CD4-positive, alpha-beta memory T cell (primary cell): ENCODE data around the gene NR2C1. TPM values are rescaled to one million over a fixed set of nuclear protein-coding genes. Genes with fewer than 3 reads are reported as not detected.
"Not testable (repeated sequence)": the region's sequence is repeated elsewhere in the genome, so short reads cannot be mapped to it uniquely, and the experiment has no call there.

ENCODE experiments used
- CTCF ChIA-PET: fragments of 350-600 bp; sonication (Branson Sonifier 250); formaldehyde crosslinking; loops from one replicate; lab custom pipeline; 2021; ENCODE audit warnings: inconsistent platforms; ENCODE audit not compliant: partially characterized antibody; lab: Charles Lee
- POLR2A ChIA-PET: fragments of 350-600 bp; sonication (Branson Sonifier 250); formaldehyde crosslinking; loops from one replicate; lab custom pipeline; 2021; ENCODE audit not compliant: partially characterized antibody; lab: Charles Lee
- DNase-seq, 5 donors: peaks; one replicate each; pipeline versions ENCODE4 v3.0.0 to v3.0.0-alpha.2; 2020 to 2022; ENCODE audit warnings: mixed read lengths in 1 of 5
- H3K27ac ChIP-seq: one replicate; pipeline ENCODE4 v1.7.0; 2013; ENCODE audit warnings: low read depth, low read length
- H3K27me3 ChIP-seq: 2 replicates; pipeline ENCODE4 v1.7.0; 2013; ENCODE audit warnings: mild to moderate bottlenecking, low read length, moderate library complexity; ENCODE audit not compliant: insufficient read depth
- H3K36me3 ChIP-seq: 2 replicates; pipeline ENCODE4 v1.7.0; 2013; ENCODE audit warnings: mild to moderate bottlenecking, low read length, moderate library complexity; ENCODE audit not compliant: insufficient read depth
- H3K4me1 ChIP-seq: 2 replicates; pipeline ENCODE4 v1.7.0; 2013; ENCODE audit warnings: mild to moderate bottlenecking, low read length, moderate library complexity; ENCODE audit not compliant: insufficient read depth
- H3K4me3 ChIP-seq, 2 donors: one replicate each; pipeline ENCODE4 v1.7.0; 2013; ENCODE audit warnings: low read length in 2 of 2, mild to moderate bottlenecking in 1 of 2
- H3K9me3 ChIP-seq, 2 donors: one replicate each; pipeline ENCODE4 v1.7.0; 2013; ENCODE audit warnings: low read length in 2 of 2, control low read depth in 1 of 2; ENCODE audit not compliant: control insufficient read depth in 1 of 2
- H3K27ac Mint-ChIP-seq, 7 donors: one replicate each; pipeline ENCODE4 v1.8.0; 2020 to 2021; ENCODE audit warnings: mixed read lengths in 7 of 7, mild to moderate bottlenecking in 6 of 7, inconsistent platforms in 3 of 7, moderate library complexity in 3 of 7
- H3K27me3 Mint-ChIP-seq, 2 donors: one replicate each; pipeline ENCODE4 v1.8.0; 2020 to 2021; ENCODE audit warnings: mixed read lengths in 2 of 2
- H3K36me3 Mint-ChIP-seq, 2 donors: one replicate each; pipeline ENCODE4 v1.8.0; 2020 to 2021; ENCODE audit warnings: mixed read lengths in 2 of 2, inconsistent platforms in 1 of 2, mild to moderate bottlenecking in 1 of 2
- H3K4me1 Mint-ChIP-seq, 4 donors: one replicate each; pipeline ENCODE4 v1.8.0; 2020 to 2021; ENCODE audit warnings: mixed read lengths in 4 of 4, mild to moderate bottlenecking in 1 of 4
- H3K4me3 Mint-ChIP-seq, 8 donors: one replicate each; pipeline ENCODE4 v1.8.0; 2020 to 2021; ENCODE audit warnings: mixed read lengths in 8 of 8, mild to moderate bottlenecking in 7 of 8, moderate library complexity in 6 of 8, inconsistent platforms in 3 of 8
- H3K9me3 Mint-ChIP-seq, 8 donors: one replicate each; pipeline ENCODE4 v1.8.0; 2020 to 2021; ENCODE audit warnings: mixed read lengths in 8 of 8, mild to moderate bottlenecking in 5 of 8, inconsistent platforms in 3 of 8, moderate library complexity in 1 of 8
- intact Hi-C: fragments of 100-400 bp; cut with micrococcal nuclease; formaldehyde crosslinking; loops from one replicate; pipeline ENCODE4 v1.15.1; 2023
- polyA plus RNA-seq, 2 donors: library from polyadenylated mRNA; unstranded; fragments of 300-500 nt; fragmentation: Illumina TruSeq; gene quantifications; one replicate each; pipeline ENCODE4 v1.2.3, GENCODE V29; 2021
- total RNA-seq, 2 experiments: library from RNA; stranded (reverse); gene quantifications; one replicate each; pipeline ENCODE4 v1.2.3, GENCODE V29; 2021

The NR2C1 gene
- total and polyA plus RNA-seq, 4 experiments from 2014 or later = 8.5 to 55.4 (median 29.6) TPM

GRCh38 chr12:94997061-94997460 lies 76.4 kb downstream of the NR2C1 start:
- DNase-seq = no peak
- Histone ChIP-seq H3K27me3 (no peaks in the 10 kb centered on the region), H3K36me3 (peaks cover 5% of the 10 kb centered on the region), H3K27ac (no peak overlapping the region), H3K4me3 (no peak overlapping the region), H3K4me1 (peaks cover 39% of the 10 kb centered on the region), H3K9me3 (no peaks in the 10 kb centered on the region)
- POLR2A ChIA-PET = no interaction called here
- Mint-ChIP-seq H3K4me3 (peak overlapping the region in 1 of 8 donors; percentile 40), H3K36me3 (peaks cover 34 to 61% of the 10 kb centered on the region in 2 donors), H3K27me3 (no peaks in the 10 kb centered on the region), H3K27ac (peak overlapping the region in 1 of 7 donors; percentile 19), H3K4me1 (peaks cover 27 to 49% (median 32%) of the 10 kb centered on the region in 4 donors), H3K9me3 (no peaks in the 10 kb centered on the region)
- intact Hi-C loops = no loop called here
- CTCF ChIA-PET = no interaction called here

- H3K4me1 ChIP-seq = peaks cover 30% of the 10 kb centered on the region
- ChIA-PET CTCF (interaction anchor here (1.9 kb wide), 1 partner anchor 9 kb away, joined by 5 read pairs; the partner anchor contains the start of gene NDUFA12), POLR2A (interaction anchor here (9.6 kb wide), 1 partner anchor 8 kb away, joined by 116 read pairs; the partner anchor contains the start of gene NDUFA12)
- Mint-ChIP-seq H3K36me3 (peaks cover 31 to 58% of the 10 kb centered on the region in 2 donors), H3K4me3 (no peak overlapping the region), H3K9me3 (no peaks in the 10 kb centered on the region), H3K27me3 (no peaks in the 10 kb centered on the region), H3K4me1 (peaks cover 26 to 42% (median 32%) of the 10 kb centered on the region in 4 donors), H3K27ac (peak overlapping the region in 1 of 7 donors; percentile 22)
- intact Hi-C loops = no loop called here
- no peak overlapping the region for H3K27ac ChIP-seq
- no peak overlapping the region for H3K4me3 ChIP-seq
- H3K9me3 ChIP-seq = no peaks in the 10 kb centered on the region
- no peak for DNase-seq
- H3K36me3 ChIP-seq = peaks cover 5% of the 10 kb centered on the region
- H3K27me3 ChIP-seq = no peaks in the 10 kb centered on the region
Observed at GRCh38 chr12:94994312-94994711, 79.1 kb downstream of the NR2C1 start.

DNA sequence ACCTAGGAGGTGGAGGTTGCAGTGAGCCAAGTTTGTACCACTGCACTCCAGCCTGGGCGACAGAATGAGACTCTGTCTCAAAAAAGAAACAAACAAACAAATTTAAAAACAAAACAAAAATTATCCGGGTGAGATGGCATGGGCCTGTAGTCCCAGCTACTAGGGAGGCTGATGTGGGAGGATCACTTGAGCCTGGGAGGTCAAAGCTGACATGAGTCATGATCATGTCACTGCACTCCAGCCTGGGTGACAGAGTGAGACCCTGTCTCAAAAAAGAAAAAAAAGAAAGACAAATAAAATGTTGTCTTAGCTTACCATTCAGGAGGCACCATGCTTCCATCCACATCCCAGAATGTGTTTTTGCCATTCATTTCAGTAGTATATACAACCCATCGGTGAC lies 79.6 kb downstream of the NR2C1 start:
- CTCF ChIA-PET = interaction anchor here (1.9 kb wide), 1 partner anchor 10 kb away, joined by 5 read pairs; the partner anchor contains the start of gene NDUFA12
- H3K9me3 Mint-ChIP-seq, intact Hi-C loops, H3K4me3 Mint-ChIP-seq, H3K27ac ChIP-seq, H3K36me3 ChIP-seq, H3K4me3 ChIP-seq, H3K27me3 ChIP-seq, DNase-seq, H3K9me3 ChIP-seq, H3K27me3 Mint-ChIP-seq: not testable (repeated sequence)
- Mint-ChIP-seq H3K36me3 (peaks cover 32 to 57% of the 10 kb centered on the region in 2 donors), H3K27ac (peak overlapping the region in 1 of 7 donors; percentile 70), H3K4me1 (peaks cover 26 to 42% (median 32%) of the 10 kb centered on the region in 4 donors)
- POLR2A ChIA-PET = interaction anchor here (9.6 kb wide), 1 partner anchor 8 kb away, joined by 116 read pairs; the partner anchor contains the start of gene NDUFA12
- H3K4me1 ChIP-seq = peaks cover 30% of the 10 kb centered on the region

DNA sequence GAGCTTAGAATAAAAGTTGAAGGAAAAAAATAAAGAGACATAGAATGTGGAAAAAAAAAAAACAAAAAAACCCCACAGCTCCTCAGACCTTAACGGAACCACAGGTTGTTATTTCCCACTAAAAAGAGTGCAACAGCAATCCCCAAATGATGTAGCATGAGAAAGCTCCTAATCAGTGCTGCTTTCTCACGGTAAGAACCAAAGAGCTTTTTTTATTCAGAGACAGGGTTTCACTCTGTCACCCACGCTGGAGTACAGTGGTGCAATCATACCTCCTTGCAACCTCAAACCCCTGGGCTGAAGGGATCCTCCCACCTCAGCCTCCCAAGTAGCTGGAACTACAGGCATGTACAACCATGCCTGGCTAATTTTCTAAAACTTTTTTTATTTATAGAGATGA lies 83.2 kb downstream of the NR2C1 start:
- intact Hi-C loops = no loop called here
- POLR2A ChIA-PET = interaction anchor here (1.0 to 9.6 kb wide), 4 partner anchors 12 to 83 kb away, joined by 3 to 116 read pairs (median 6); partner anchors contain the start of genes NDUFA12 and NR2C1
- no peak overlapping the region for H3K4me3 ChIP-seq
- Mint-ChIP-seq H3K9me3 (no peaks in the 10 kb centered on the region), H3K36me3 (peaks cover 22 to 41% of the 10 kb centered on the region in 2 donors), H3K27ac (peak overlapping the region; percentile 32 to 94 (median 82)), H3K27me3 (no peaks in the 10 kb centered on the region), H3K4me3 (peak overlapping the region in 4 of 8 donors; percentile 2 to 41 (median 22)), H3K4me1 (peaks cover 37 to 54% (median 46%) of the 10 kb centered on the region in 4 donors)
- H3K27me3 ChIP-seq = no peaks in the 10 kb centered on the region
- no peaks in the 10 kb centered on the region for H3K9me3 ChIP-seq
- CTCF ChIA-PET = interaction anchor here (1.2 to 2.8 kb wide), 7 partner anchors 8 to 83 kb away, joined by 3 to 21 read pairs (median 3); partner anchors contain the start of genes NDUFA12 and NR2C1
- H3K27ac ChIP-seq = no peak overlapping the region
- peaks cover 51% of the 10 kb centered on the region for H3K4me1 ChIP-seq
- DNase-seq = no peak
- peaks cover 4% of the 10 kb centered on the region for H3K36me3 ChIP-seq

GRCh38 chr12:94988471-94988870 lies 84.9 kb downstream of the NR2C1 start:
- DNase-seq = peak in 4 of 5 donors; percentile 18 to 44 (median 40)
- Mint-ChIP-seq H3K4me1 (peaks cover 40 to 63% (median 52%) of the 10 kb centered on the region in 4 donors), H3K9me3 (no peaks in the 10 kb centered on the region), H3K27ac (peak overlapping the region; percentile 73 to 95 (median 92)), H3K36me3 (peaks cover 23 to 30% of the 10 kb centered on the region in 2 donors), H3K27me3 (no peaks in the 10 kb centered on the region), H3K4me3 (peak overlapping the region in 7 of 8 donors; percentile 21 to 74 (median 61))
- intact Hi-C loops = loop anchor here (5.0 kb wide), 1 partner anchor 841 kb away; the partner anchor contains the start of gene PLXNC1
- peaks cover 58% of the 10 kb centered on the region for H3K4me1 ChIP-seq
- H3K9me3 ChIP-seq = no peaks in the 10 kb centered on the region
- H3K27ac ChIP-seq = peak overlapping the region; percentile 35
- ChIA-PET CTCF (interaction anchor here (0.6 to 2.8 kb wide), 3 partner anchors 15 to 1439 kb away, joined by 4 to 21 read pairs (median 18); partner anchors contain the start of genes NDUFA12 and NR2C1), POLR2A (interaction anchor here (0.9 to 9.6 kb wide), 3 partner anchors 14 to 840 kb away, joined by 3 to 116 read pairs (median 10); partner anchors contain the start of genes NDUFA12, NR2C1 and PLXNC1)
- H3K36me3 ChIP-seq = no peaks in the 10 kb centered on the region
- H3K4me3 ChIP-seq = no peak overlapping the region
- H3K27me3 ChIP-seq = no peaks in the 10 kb centered on the region

DNA sequence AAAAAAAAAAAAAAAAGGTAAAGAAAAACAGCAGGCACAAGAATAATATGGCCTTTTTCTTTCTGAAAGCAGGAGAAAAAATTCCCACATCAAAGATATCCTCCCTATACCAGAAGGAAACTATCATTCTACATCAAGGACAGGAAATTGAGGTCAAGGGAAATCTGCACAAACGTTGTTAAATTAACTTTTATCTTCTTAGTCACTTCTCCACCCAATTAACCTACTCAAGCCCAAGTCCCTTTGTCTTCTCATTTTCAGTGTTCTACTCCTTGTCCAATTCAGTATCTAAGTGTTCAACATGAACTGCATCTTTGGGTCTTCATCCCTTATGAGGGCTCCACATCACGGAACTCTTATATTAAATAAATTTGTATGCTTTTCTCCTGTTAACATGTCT lies 85.6 kb downstream of the NR2C1 start:
- Histone ChIP-seq H3K36me3 (no peaks in the 10 kb centered on the region), H3K27me3 (no peaks in the 10 kb centered on the region), H3K4me1 (peaks cover 65% of the 10 kb centered on the region), H3K27ac (peak overlapping the region; percentile 35), H3K4me3 (no peak overlapping the region), H3K9me3 (no peaks in the 10 kb centered on the region)
- Mint-ChIP-seq H3K4me1 (peaks cover 43 to 69% (median 57%) of the 10 kb centered on the region in 4 donors), H3K27ac (peak overlapping the region; percentile 73 to 95 (median 92)), H3K4me3 (peak overlapping the region; percentile 16 to 80 (median 72)), H3K9me3 (no peaks in the 10 kb centered on the region), H3K36me3 (peaks cover 23 to 31% of the 10 kb centered on the region in 2 donors), H3K27me3 (no peaks in the 10 kb centered on the region)
- intact Hi-C loops = loop anchor here (2.0 to 5.0 kb wide), 2 partner anchors 15 to 840 kb away; partner anchors contain the start of genes NDUFA12 and PLXNC1
- DNase-seq = peak in 4 of 5 donors; percentile 49 to 64 (median 60)
- ChIA-PET CTCF (interaction anchor here (2.8 kb wide), 1 partner anchor 16 kb away, joined by 21 read pairs; the partner anchor contains the start of gene NDUFA12), POLR2A (interaction anchor here (9.6 kb wide), 1 partner anchor 14 kb away, joined by 116 read pairs; the partner anchor contains the start of gene NDUFA12)
